CD4-positive, CD25-positive, alpha-beta regulatory T cell (primary cell): ENCODE measurements around the gene HAND2. TPM values are rescaled to one million over a fixed set of nuclear protein-coding genes. Genes with fewer than 3 reads are reported as not detected.

Source experiments
- ATAC-seq, 2 donors: fragments of 150-1000 bp; cut with Tn5 transposase; one replicate each; pipeline ENCODE4 v1.10.0; 2021; ENCODE audit warnings: low read depth in 2 of 2, moderate number of reproducible peaks in 2 of 2, moderate library complexity in 1 of 2
- DNase-seq, 3 donors: peaks; one replicate each; pipeline versions ENCODE4 v3.0.0 to v3.0.0-alpha.2; 2012 to 2022; ENCODE audit warnings: mixed read lengths in 1 of 3
- H3K27ac ChIP-seq: one replicate; pipeline ENCODE4 v1.7.0; 2013; ENCODE audit warnings: mild to moderate bottlenecking, low read length; ENCODE audit not compliant: insufficient read depth, poor library complexity, severe bottlenecking
- H3K27me3 ChIP-seq: one replicate; pipeline ENCODE4 v1.7.0; 2013; ENCODE audit warnings: low read length; ENCODE audit not compliant: control insufficient read depth, insufficient read depth
- H3K36me3 ChIP-seq: one replicate; pipeline ENCODE4 v1.7.0; 2013; ENCODE audit warnings: mild to moderate bottlenecking, low read length, moderate library complexity; ENCODE audit not compliant: control insufficient read depth, insufficient read depth
- H3K4me1 ChIP-seq: 2 replicates; pipeline ENCODE4 v1.7.0; 2013; ENCODE audit warnings: mild to moderate bottlenecking, low read length; ENCODE audit not compliant: insufficient read depth, control insufficient read depth, poor library complexity, severe bottlenecking
- H3K4me3 ChIP-seq: one replicate; pipeline ENCODE4 v1.7.0; 2013; ENCODE audit warnings: low read depth, mild to moderate bottlenecking, low read length, moderate library complexity
- H3K9me3 ChIP-seq, 2 experiments: 1 replicate in 1 of 2; 2 replicates in 1 of 2; pipeline ENCODE4 v1.7.0; 2013; ENCODE audit warnings: low read length in 2 of 2, mild to moderate bottlenecking in 1 of 2, moderate library complexity in 1 of 2; ENCODE audit not compliant: control insufficient read depth in 2 of 2
- H3K27ac Mint-ChIP-seq, 3 donors: one replicate each; pipeline ENCODE4 v1.8.0; 2020 to 2022; ENCODE audit warnings: mild to moderate bottlenecking in 3 of 3, mixed read lengths in 3 of 3, moderate library complexity in 2 of 3
- H3K27me3 Mint-ChIP-seq: one replicate; pipeline ENCODE4 v1.8.0; 2022; ENCODE audit warnings: mild to moderate bottlenecking, mixed read lengths
- H3K36me3 Mint-ChIP-seq: one replicate; pipeline ENCODE4 v1.8.0; 2020; ENCODE audit warnings: mixed read lengths
- H3K4me1 Mint-ChIP-seq, 4 donors: one replicate each; pipeline ENCODE4 v1.8.0; 2020 to 2022; ENCODE audit warnings: mixed read lengths in 4 of 4, mild to moderate bottlenecking in 1 of 4
- H3K4me3 Mint-ChIP-seq, 4 donors: one replicate each; pipeline ENCODE4 v1.8.0; 2020 to 2022; ENCODE audit warnings: mild to moderate bottlenecking in 4 of 4, mixed read lengths in 4 of 4, moderate library complexity in 3 of 4
- H3K9me3 Mint-ChIP-seq, 7 donors: one replicate each; pipeline ENCODE4 v1.8.0; 2020 to 2022; ENCODE audit warnings: mixed read lengths in 7 of 7, mild to moderate bottlenecking in 3 of 7, moderate library complexity in 2 of 7
- polyA plus RNA-seq, 4 donors: library from polyadenylated mRNA; unstranded; fragments of 300-500 nt; fragmentation: Illumina TruSeq; gene quantifications; one replicate each; pipeline ENCODE4 v1.2.3, GENCODE V29; 2021
- total RNA-seq: library from RNA; stranded (reverse); gene quantifications from one replicate; pipeline ENCODE4 v1.2.3, GENCODE V29; 2022

The HAND2 gene
- total and polyA plus RNA-seq, 5 donors from 2014 or later: not detected

- no peaks in the 10 kb centered on the region for H3K9me3 ChIP-seq
- ATAC-seq (no peak), DNase-seq (no peak)
- no peak overlapping the region for H3K27ac ChIP-seq
- H3K4me3 ChIP-seq: no peak overlapping the region
- H3K4me3 Mint-ChIP-seq: no peak overlapping the region
- H3K9me3 Mint-ChIP-seq: no peaks in the 10 kb centered on the region
- peaks cover 0 to 9% (median 5%) of the 10 kb centered on the region in 4 donors for H3K4me1 Mint-ChIP-seq
- no peaks in the 10 kb centered on the region for H3K36me3 ChIP-seq
- peaks cover 51% of the 10 kb centered on the region for H3K27me3 Mint-ChIP-seq
- peaks cover 23% of the 10 kb centered on the region for H3K27me3 ChIP-seq
- H3K36me3 Mint-ChIP-seq: no peaks in the 10 kb centered on the region
- no peak overlapping the region for H3K27ac Mint-ChIP-seq
- peaks cover 7% of the 10 kb centered on the region for H3K4me1 ChIP-seq
Measured at GRCh38 chr4:173543266-173543665, 13.2 kb upstream of the HAND2 start.

GRCh38 chr4:173539986-173540385, 10.0 kb upstream of the HAND2 start:
- ATAC-seq (no peak), DNase-seq (no peak)
- H3K4me3 ChIP-seq: no peak overlapping the region
- Mint-ChIP-seq H3K9me3 (peaks cover 0 to 4% (median 2%) of the 10 kb centered on the region in 7 donors), H3K4me1 (peaks cover 0 to 16% (median 5%) of the 10 kb centered on the region in 4 donors), H3K27me3 (peaks cover 64% of the 10 kb centered on the region), H3K27ac (no peak overlapping the region), H3K4me3 (no peak overlapping the region), H3K36me3 (no peaks in the 10 kb centered on the region)
- H3K27me3 ChIP-seq: peaks cover 44% of the 10 kb centered on the region
- H3K27ac ChIP-seq: no peak overlapping the region
- H3K4me1 ChIP-seq: peaks cover 12% of the 10 kb centered on the region
- H3K36me3 ChIP-seq: no peaks in the 10 kb centered on the region
- no peaks in the 10 kb centered on the region for H3K9me3 ChIP-seq

- Mint-ChIP-seq H3K27ac (no peak overlapping the region), H3K4me3 (peak overlapping the region in 3 of 4 donors; percentile 2 to 75 (median 56)), H3K36me3 (no peaks in the 10 kb centered on the region), H3K9me3 (peaks cover 0 to 4% (median 3%) of the 10 kb centered on the region in 7 donors), H3K27me3 (peaks cover 67% of the 10 kb centered on the region), H3K4me1 (peaks cover 0 to 16% (median 5%) of the 10 kb centered on the region in 4 donors)
- no peaks in the 10 kb centered on the region for H3K9me3 ChIP-seq
- H3K27me3 ChIP-seq: peaks cover 54% of the 10 kb centered on the region
- peak overlapping the region; percentile 50 for H3K4me3 ChIP-seq
- ATAC-seq: no peak
- H3K36me3 ChIP-seq: no peaks in the 10 kb centered on the region
- H3K4me1 ChIP-seq: peaks cover 12% of the 10 kb centered on the region
- H3K27ac ChIP-seq: no peak overlapping the region
- DNase-seq: no peak
Measured at GRCh38 chr4:173538909-173539445, 8.9 kb upstream of the HAND2 start.

- no peaks in the 10 kb centered on the region for H3K36me3 Mint-ChIP-seq
- Histone ChIP-seq H3K27me3 (peaks cover 60% of the 10 kb centered on the region), H3K4me1 (peaks cover 12% of the 10 kb centered on the region), H3K9me3 (no peaks in the 10 kb centered on the region), H3K27ac (no peak overlapping the region), H3K4me3 (peak overlapping the region; percentile 22), H3K36me3 (no peaks in the 10 kb centered on the region)
- peaks cover 71% of the 10 kb centered on the region for H3K27me3 Mint-ChIP-seq
- peaks cover 0 to 6% (median 4%) of the 10 kb centered on the region in 7 donors for H3K9me3 Mint-ChIP-seq
- no peak for DNase-seq
- peaks cover 0 to 16% (median 5%) of the 10 kb centered on the region in 4 donors for H3K4me1 Mint-ChIP-seq
- peak overlapping the region in 3 of 4 donors; percentile 2 to 75 (median 56) for H3K4me3 Mint-ChIP-seq
- peak in 1 of 2 donors; percentile 28 for ATAC-seq
- no peak overlapping the region for H3K27ac Mint-ChIP-seq
Measured at GRCh38 chr4:173538148-173538908, 8.3 kb upstream of the HAND2 start.

GRCh38 chr4:173537613-173538147, 7.7 kb upstream of the HAND2 start:
- peaks cover 77% of the 10 kb centered on the region for H3K27me3 Mint-ChIP-seq
- H3K4me3 Mint-ChIP-seq: peak overlapping the region in 1 of 4 donors; percentile 75
- peaks cover 0 to 10% (median 4%) of the 10 kb centered on the region in 7 donors for H3K9me3 Mint-ChIP-seq
- peaks cover 12% of the 10 kb centered on the region for H3K4me1 ChIP-seq
- no peaks in the 10 kb centered on the region for H3K36me3 Mint-ChIP-seq
- H3K27ac ChIP-seq: no peak overlapping the region
- H3K27ac Mint-ChIP-seq: no peak overlapping the region
- H3K4me3 ChIP-seq: no peak overlapping the region
- no peaks in the 10 kb centered on the region for H3K9me3 ChIP-seq
- DNase-seq: no peak
- H3K27me3 ChIP-seq: peaks cover 67% of the 10 kb centered on the region
- no peak for ATAC-seq
- no peaks in the 10 kb centered on the region for H3K36me3 ChIP-seq
- H3K4me1 Mint-ChIP-seq: peaks cover 0 to 17% (median 5%) of the 10 kb centered on the region in 4 donors

- Histone ChIP-seq H3K27ac (no peak overlapping the region), H3K4me1 (peaks cover 12% of the 10 kb centered on the region), H3K36me3 (no peaks in the 10 kb centered on the region), H3K4me3 (no peak overlapping the region), H3K9me3 (no peaks in the 10 kb centered on the region), H3K27me3 (peaks cover 71% of the 10 kb centered on the region)
- peaks cover 0 to 17% (median 5%) of the 10 kb centered on the region in 4 donors for H3K4me1 Mint-ChIP-seq
- H3K9me3 Mint-ChIP-seq: peaks cover 0 to 14% (median 4%) of the 10 kb centered on the region in 7 donors
- H3K27ac Mint-ChIP-seq: no peak overlapping the region
- no peak overlapping the region for H3K4me3 Mint-ChIP-seq
- peaks cover 81% of the 10 kb centered on the region for H3K27me3 Mint-ChIP-seq
- DNase-seq (no peak), ATAC-seq (no peak)
- no peaks in the 10 kb centered on the region for H3K36me3 Mint-ChIP-seq
Measured at GRCh38 chr4:173536808-173537429, 6.9 kb upstream of the HAND2 start.

GRCh38 chr4:173535957-173536356, 5.9 kb upstream of the HAND2 start:
- H3K4me3 ChIP-seq: no peak overlapping the region
- no peaks in the 10 kb centered on the region for H3K9me3 ChIP-seq
- DNase-seq (no peak), ATAC-seq (no peak)
- Mint-ChIP-seq H3K4me1 (peaks cover 0 to 21% (median 5%) of the 10 kb centered on the region in 4 donors), H3K27me3 (peaks cover 91% of the 10 kb centered on the region), H3K4me3 (no peak overlapping the region), H3K36me3 (no peaks in the 10 kb centered on the region), H3K27ac (peak overlapping the region in 1 of 3 donors; percentile 3), H3K9me3 (peaks cover 0 to 14% (median 4%) of the 10 kb centered on the region in 7 donors)
- no peaks in the 10 kb centered on the region for H3K36me3 ChIP-seq
- H3K4me1 ChIP-seq: peaks cover 16% of the 10 kb centered on the region
- peaks cover 73% of the 10 kb centered on the region for H3K27me3 ChIP-seq
- no peak overlapping the region for H3K27ac ChIP-seq
